WTC11 (cell line): Measurements from ENCODE around the gene ISM1. TPM values are rescaled to one million over a fixed set of nuclear protein-coding genes. Genes with fewer than 3 reads are reported as not detected.

Experiments used
- ATAC-seq: fragments of 200-7000 bp; cut with Tn5 transposase; 2 replicates; pipeline ENCODE4 v1.10.0; 2021; ENCODE audit warnings: mild to moderate bottlenecking, moderate library complexity
- CTCF ChIA-PET: fragments of 300-600 bp; sonication (Branson Sonifier 250); formaldehyde crosslinking; loops from one replicate; lab custom pipeline; 2021; ENCODE audit warnings: antibody characterized with exemption; lab: Charles Lee
- POLR2A ChIA-PET: fragments of 350-600 bp; sonication (Branson Sonifier 250); formaldehyde crosslinking; loops from one replicate; lab custom pipeline; 2021; ENCODE audit warnings: antibody characterized with exemption; lab: Charles Lee
- DNase-seq: peaks from one replicate; pipeline ENCODE4 v3.0.0; 2021; ENCODE audit warnings: low spot score
- H3K27ac Mint-ChIP-seq: 2 replicates; pipeline ENCODE4 v1.8.0; 2021; ENCODE audit warnings: mixed read lengths
- H3K27me3 Mint-ChIP-seq: 2 replicates; pipeline ENCODE4 v1.8.0; 2021; ENCODE audit warnings: low read depth, mild to moderate bottlenecking, moderate library complexity, mixed read lengths
- H3K36me3 Mint-ChIP-seq: 2 replicates; pipeline ENCODE4 v1.8.0; 2021; ENCODE audit warnings: mixed read lengths
- H3K4me1 Mint-ChIP-seq: 2 replicates; pipeline ENCODE4 v1.8.0; 2022; ENCODE audit warnings: mixed read lengths
- H3K4me3 Mint-ChIP-seq: 2 replicates; pipeline ENCODE4 v1.8.0; 2021; ENCODE audit warnings: mild to moderate bottlenecking, moderate library complexity, mixed read lengths
- H3K9me3 Mint-ChIP-seq: 2 replicates; pipeline ENCODE4 v1.8.0; 2021; ENCODE audit warnings: mixed read lengths
- AR ChIP-seq: fragments of 250-450 bp; sonication (Bioruptor Pico); IDR thresholded peaks from 2 replicates; pipeline ENCODE4 v1.9.0; 2021; ENCODE audit warnings: mild to moderate bottlenecking
- ARID4B ChIP-seq: sonication (generic); formaldehyde crosslinking; IDR thresholded peaks from 2 replicates; pipeline ENCODE4 v1.8.0; 2023; ENCODE audit warnings: missing genetic modification reagents, mild to moderate bottlenecking, borderline replicate concordance
- CDX4 ChIP-seq: fragments of 250-450 bp; sonication (Bioruptor Pico); IDR thresholded peaks from 2 replicates; pipeline ENCODE4 v1.9.0; 2021; ENCODE audit warnings: moderate library complexity, mild to moderate bottlenecking, inconsistent platforms, borderline replicate concordance
- ERG ChIP-seq: fragments of 250-450 bp; sonication (Bioruptor Pico); IDR thresholded peaks from 2 replicates; pipeline ENCODE4 v1.8.0; 2021; ENCODE audit warnings: mild to moderate bottlenecking
- FOXP1 ChIP-seq: sonication (generic); formaldehyde crosslinking; IDR thresholded peaks from 2 replicates; pipeline ENCODE4 v1.8.0; 2022; ENCODE audit warnings: missing genetic modification reagents, mild to moderate bottlenecking, moderate library complexity, borderline replicate concordance
- MAX ChIP-seq: sonication (generic); formaldehyde crosslinking; IDR thresholded peaks from 2 replicates; pipeline ENCODE4 v1.8.0; 2022; ENCODE audit warnings: mild to moderate bottlenecking, missing genetic modification reagents
- MYBL2 ChIP-seq: sonication (generic); formaldehyde crosslinking; IDR thresholded peaks from 2 replicates; pipeline ENCODE4 v1.8.1; 2023; ENCODE audit warnings: mild to moderate bottlenecking, moderate library complexity, missing genetic modification reagents
- NFE2L1 ChIP-seq: sonication (generic); formaldehyde crosslinking; IDR thresholded peaks from 2 replicates; pipeline ENCODE4 v1.8.1; 2023; ENCODE audit warnings: missing genetic modification reagents
- USF1 ChIP-seq: sonication (generic); formaldehyde crosslinking; IDR thresholded peaks from 2 replicates; pipeline ENCODE4 v1.8.0; 2022; ENCODE audit warnings: mild to moderate bottlenecking, missing genetic modification reagents
- ZMAT4 ChIP-seq: fragments of 250-450 bp; sonication (Bioruptor Pico); IDR thresholded peaks from 2 replicates; pipeline ENCODE4 v1.9.0; 2021; ENCODE audit warnings: mild to moderate bottlenecking
- ZNF317 ChIP-seq: sonication (generic); formaldehyde crosslinking; IDR thresholded peaks from 2 replicates; pipeline ENCODE4 v1.8.1; 2023; ENCODE audit warnings: low read depth, mild to moderate bottlenecking, moderate library complexity, missing genetic modification reagents, borderline replicate concordance
- total RNA-seq: library from RNA; stranded (reverse); gene quantifications from 3 replicates; pipeline ENCODE4 v1.2.3, GENCODE V29; 2021

ISM1 gene
- total RNA-seq, 1 experiment from 2014 or later: 0.52 TPM

GRCh38 chr20:13299401-13299800 is 78.3 kb downstream of the ISM1 start (continued):
- TF ChIP-seq ARID4B (no peak), MYBL2 (CRISPR knock-in tag) (no peak), AR (no peak), NFE2L1 (CRISPR knock-in tag) (no peak), FOXP1 (CRISPR knock-in tag) (no peak), CDX4 (CRISPR knock-in tag) (no peak), USF1 (CRISPR knock-in tag) (no peak)

- DNase-seq (no peak), ATAC-seq (no peak)
- POLR2A ChIA-PET: interaction anchor here (1.1 kb wide), 1 partner anchor 9 kb away, joined by 8 read pairs; no protein-coding TSS in a partner anchor
- H3K9me3 Mint-ChIP-seq: peaks cover 17% of the 10 kb centered on the region
- no peak for TF ChIP-seq ERG (CRISPR knock-in tag)
- no peak for TF ChIP-seq MAX
- no peak for TF ChIP-seq ZMAT4
- no peak for TF ChIP-seq ZNF317 (CRISPR knock-in tag)
- TF ChIP-seq, all 79 proteins: peak for 0
- CTCF ChIA-PET: interaction anchor here (0.8 to 2.2 kb wide), 12 partner anchors 8 to 366 kb away, joined by 3 to 19 read pairs (median 7); no protein-coding TSS in a partner anchor
- Mint-ChIP-seq H3K4me3 (no peak overlapping the region), H3K4me1 (no peaks in the 10 kb centered on the region), H3K27me3 (no peaks in the 10 kb centered on the region; the same call in 1 of the 2 replicates), H3K36me3 (peaks cover 3% of the 10 kb centered on the region; the same call in 1 of the 2 replicates), H3K27ac (no peak overlapping the region)
Observed at GRCh38 chr20:13301596-13301995, 80.5 kb downstream of the ISM1 start.
